Activated effector memory CD4-positive, alpha-beta T cell treated with Interleukin-2 at 50 U/mL for 16 hours (primary cell): ENCODE measurements around the gene NNAT.

Source experiments
- DNase-seq: peaks from one replicate; pipeline ENCODE4 v3.0.0-alpha.2; 2020

NNAT gene

DNA sequence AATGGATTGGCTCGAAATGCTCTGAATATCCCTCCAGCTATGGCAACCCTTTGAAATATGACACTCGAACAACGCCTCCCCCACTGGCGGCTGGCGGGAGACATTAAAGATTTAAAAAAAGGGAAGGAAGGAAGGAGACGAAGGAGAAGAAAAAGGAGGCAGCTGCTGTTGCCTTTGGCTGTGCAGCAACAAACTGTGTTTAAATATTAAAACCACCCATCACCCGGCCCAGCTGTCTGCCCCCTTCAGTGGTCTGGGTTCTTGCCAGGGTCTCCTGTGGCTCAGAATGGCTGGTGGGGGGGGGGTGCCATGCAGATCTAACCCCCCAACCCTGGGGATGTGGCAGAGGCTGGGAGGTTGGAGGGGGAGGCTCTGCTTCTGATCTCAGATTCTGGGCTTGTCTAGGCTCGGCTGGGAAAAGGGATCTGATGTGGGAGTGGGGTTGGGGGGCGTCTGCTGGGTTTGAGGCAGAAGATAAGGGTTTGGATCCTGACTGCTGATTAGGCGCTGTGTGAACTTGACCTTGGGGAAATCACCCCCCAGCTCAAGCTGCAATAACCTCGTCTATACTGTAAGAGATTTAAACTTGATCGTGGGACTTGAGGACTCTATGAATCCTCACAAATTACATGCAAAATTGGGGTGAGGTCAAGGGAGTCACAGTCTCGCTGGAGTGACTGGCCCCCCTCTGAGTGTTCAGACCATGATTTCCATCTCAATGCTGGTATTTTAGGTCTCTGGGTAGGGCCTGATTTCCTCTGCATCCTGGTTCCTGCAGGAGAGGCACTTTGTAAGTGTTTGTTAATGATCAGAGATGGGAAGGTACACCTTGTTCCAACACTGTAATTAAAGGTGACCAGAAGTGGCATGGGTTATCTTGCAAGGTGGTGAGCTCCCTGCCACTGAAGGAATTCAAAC, 46.9 kb downstream of the NNAT start:
- DNase-seq: no peak

DNA sequence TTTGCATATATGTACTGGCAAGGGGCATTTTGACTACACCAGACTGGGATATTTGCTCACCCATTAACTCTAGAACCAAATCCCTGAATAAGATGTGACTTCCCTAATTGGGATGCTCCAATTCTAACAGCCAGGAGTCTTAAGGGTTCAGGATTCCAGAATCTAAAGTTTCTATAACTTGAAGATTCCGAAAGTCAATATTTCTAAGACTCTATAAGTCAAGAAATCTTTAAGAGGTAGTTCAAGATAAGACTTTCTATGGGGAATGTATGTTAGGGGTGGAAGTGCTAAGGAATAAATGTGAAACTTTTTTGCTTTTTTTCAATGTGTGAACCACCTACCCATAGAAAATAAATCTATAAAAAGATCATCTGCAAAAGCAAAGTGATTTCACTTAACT, 49.4 kb downstream of the NNAT start:
- DNase-seq: no peak

DNA sequence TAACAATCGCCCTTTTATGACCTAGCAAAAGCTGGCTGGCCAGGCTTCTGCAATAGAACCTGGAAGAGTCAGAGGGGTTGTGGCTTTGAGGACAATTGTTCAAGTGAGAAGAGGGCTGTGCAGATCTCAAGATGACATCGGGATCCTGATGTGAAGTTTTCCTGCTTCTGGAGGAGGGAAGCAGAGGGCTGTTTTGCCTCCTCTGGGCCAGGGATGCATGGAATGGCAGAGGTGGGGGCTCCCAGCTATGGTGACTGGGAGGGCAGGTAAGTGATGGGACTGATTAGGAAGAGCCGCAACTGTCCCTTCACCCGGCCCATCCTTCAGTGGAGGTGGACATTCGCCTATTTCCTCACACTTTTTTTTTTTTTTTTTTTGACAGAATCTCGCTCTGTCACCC, 50.0 kb downstream of the NNAT start:
- DNase-seq: no peak
